ENCODE results near the gene ITPRIPL1. TPM values are rescaled to one million over a fixed set of nuclear protein-coding genes. Genes with fewer than 3 reads are reported as not detected.
A peak's percentile ranks its signal among the peaks of the same experiment; 100 is the strongest.

Gene ITPRIPL1
- total and polyA plus RNA-seq, 9 donors = 0.11 to 1.2 (median 0.46) TPM

DNA sequence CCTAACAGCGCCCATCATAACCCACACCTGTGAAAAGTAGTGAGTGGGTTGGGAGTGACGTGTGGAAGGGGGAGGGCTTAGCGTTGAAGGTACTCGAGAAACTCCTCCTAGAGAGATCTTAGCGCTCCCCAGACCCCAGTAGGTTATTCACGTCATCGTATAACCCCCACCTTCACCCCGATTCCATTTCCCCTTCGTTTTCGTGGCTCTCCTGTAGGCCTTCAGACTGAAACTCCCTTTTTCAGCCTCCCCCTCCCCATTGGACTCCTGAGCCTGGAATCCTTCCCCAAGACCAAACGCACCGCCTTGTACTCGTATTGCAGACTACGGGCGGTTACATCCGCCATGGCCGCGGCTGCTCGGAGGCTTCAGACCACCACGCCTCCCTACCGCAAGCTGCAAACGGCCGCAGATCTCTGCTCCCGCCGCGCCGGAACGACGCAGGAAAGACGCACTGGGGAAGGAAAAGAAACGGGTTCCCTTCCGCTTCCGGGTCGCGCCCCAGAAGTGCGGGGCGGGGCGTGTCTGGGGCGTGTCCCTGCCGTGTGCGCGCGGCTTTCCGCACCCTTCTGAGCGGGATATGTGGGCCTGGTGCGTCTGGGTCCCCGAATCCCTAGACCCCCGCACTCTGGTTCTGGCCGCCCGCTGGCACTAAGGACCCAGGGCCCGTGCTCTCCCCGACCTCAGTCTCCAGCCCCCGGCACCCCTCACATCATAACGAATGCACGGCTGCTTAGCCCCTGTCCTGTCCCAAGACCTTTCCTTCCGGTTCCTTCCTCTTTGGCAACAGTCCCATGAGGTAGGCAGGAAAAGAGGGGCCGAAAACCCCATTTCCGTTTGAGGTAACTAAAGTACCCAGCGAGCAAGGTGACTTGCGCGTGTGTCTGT is 19.8 kb upstream of the ITPRIPL1 start, which contains the start of gene SNRNP200:
Gene SNRNP200, minus strand, starts transcription at position 456 of the 888 bp plus-strand sequence. Its CDS starts 109 bp downstream, at position 347.
- H3K4me1 ChIP-seq (ENCODE audit: insufficient read depth) = peaks cover 8% of the 10 kb centered on the region
- H3K9me3 ChIP-seq = no peaks in the 10 kb centered on the region
- H3K27ac ChIP-seq = peak within 1 kb of the TSS in 1 of 2 donors; percentile 70
- no peaks in the 10 kb centered on the region for H3K36me3 ChIP-seq
- H3K27me3 ChIP-seq = no peaks in the 10 kb centered on the region
- peak; percentile 81 to 91 (median 85) for DNase-seq
- WGBS, 3 donors = 0 to 1% (median 1%) methylated on average over 58 to 61 of the region's 61 CpGs
- intact Hi-C loops (cut with DNase I) = loop anchor here in 1 of 4 donors (2.0 kb wide), 1 partner anchor 39 kb away; the partner anchor contains the start of gene CIAO1
- peak within 1 kb of the TSS; percentile 71 for H3K4me3 ChIP-seq
- TF ChIP-seq, protein P1, sequence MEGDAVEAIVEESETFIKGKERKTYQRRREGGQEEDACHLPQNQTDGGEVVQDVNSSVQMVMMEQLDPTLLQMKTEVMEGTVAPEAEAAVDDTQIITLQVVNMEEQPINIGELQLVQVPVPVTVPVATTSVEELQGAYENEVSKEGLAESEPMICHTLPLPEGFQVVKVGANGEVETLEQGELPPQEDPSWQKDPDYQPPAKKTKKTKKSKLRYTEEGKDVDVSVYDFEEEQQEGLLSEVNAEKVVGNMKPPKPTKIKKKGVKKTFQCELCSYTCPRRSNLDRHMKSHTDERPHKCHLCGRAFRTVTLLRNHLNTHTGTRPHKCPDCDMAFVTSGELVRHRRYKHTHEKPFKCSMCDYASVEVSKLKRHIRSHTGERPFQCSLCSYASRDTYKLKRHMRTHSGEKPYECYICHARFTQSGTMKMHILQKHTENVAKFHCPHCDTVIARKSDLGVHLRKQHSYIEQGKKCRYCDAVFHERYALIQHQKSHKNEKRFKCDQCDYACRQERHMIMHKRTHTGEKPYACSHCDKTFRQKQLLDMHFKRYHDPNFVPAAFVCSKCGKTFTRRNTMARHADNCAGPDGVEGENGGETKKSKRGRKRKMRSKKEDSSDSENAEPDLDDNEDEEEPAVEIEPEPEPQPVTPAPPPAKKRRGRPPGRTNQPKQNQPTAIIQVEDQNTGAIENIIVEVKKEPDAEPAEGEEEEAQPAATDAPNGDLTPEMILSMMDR (IDR thresholded peaks at IDR 0.05) = peak in 1 of 3 donors; percentile 6
- TF ChIP-seq EP300 (IDR thresholded peaks at IDR 0.05) (no peak), POLR2A (IDR thresholded peaks at IDR 0.05) (peak; percentile 82)

DNA sequence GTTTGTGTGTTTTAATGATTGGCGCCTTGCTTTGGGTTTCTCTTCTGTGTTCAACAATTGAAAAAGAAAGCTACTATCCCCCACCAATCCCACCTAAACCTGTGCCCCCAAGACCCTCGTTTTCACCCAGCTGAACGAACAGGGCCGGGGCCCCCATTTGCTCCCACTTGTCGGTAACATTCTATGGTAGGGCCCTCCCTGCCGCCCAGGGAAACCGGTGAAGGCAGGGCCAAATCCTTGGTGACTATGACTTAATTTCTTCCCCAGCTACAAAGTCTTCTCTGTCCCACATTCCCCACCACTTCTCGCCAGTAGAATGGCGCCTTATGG is 19.2 kb upstream of the ITPRIPL1 start:
- H3K27ac ChIP-seq = peak overlapping the region in 1 of 2 donors; percentile 70
- TF ChIP-seq EP300 (IDR thresholded peaks at IDR 0.05) (no peak), POLR2A (IDR thresholded peaks at IDR 0.05) (no peak)
- TF ChIP-seq, protein P1 (IDR thresholded peaks at IDR 0.05) = no peak
- DNase-seq = no peak
- no peaks in the 10 kb centered on the region for H3K36me3 ChIP-seq
- no peaks in the 10 kb centered on the region for H3K9me3 ChIP-seq
- intact Hi-C loops (cut with DNase I) = loop anchor here in 2 of 4 donors (2.0 kb wide), 2 partner anchors 39 to 201 kb away; partner anchors contain the start of gene CIAO1 (in 1 of the 2)
- no peaks in the 10 kb centered on the region for H3K27me3 ChIP-seq
- H3K4me1 ChIP-seq (ENCODE audit: insufficient read depth) = peaks cover 8% of the 10 kb centered on the region
- 12 to 23% (median 14%) methylated on average over 9 of the region's 9 CpGs for WGBS, 3 donors
- H3K4me3 ChIP-seq = peak overlapping the region; percentile 71

DNA sequence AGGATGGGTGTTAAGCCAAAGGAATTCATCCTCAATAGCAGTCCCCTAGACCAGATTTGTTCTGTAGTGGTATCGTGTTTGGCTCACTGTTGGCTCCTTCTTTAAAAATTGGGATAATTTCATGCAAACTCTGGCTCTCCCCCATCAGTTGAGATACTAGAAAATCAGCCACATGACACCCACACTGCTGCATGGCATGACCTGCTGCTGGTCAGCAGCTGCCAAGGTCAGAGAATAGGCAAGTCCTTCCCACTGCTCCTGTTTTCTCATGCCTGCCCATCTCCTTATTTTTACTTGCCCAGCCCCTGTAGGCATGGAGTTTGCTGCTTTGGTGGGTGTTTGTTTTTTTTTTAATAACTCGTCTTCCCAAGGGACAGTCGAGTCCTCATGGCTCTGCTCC is 18.7 kb upstream of the ITPRIPL1 start:
- no peak overlapping the region for H3K4me3 ChIP-seq
- WGBS, 3 donors = 77 to 82% (median 80%) methylated on average over 3 of the region's 3 CpGs
- no peaks in the 10 kb centered on the region for H3K27me3 ChIP-seq
- peaks cover 8% of the 10 kb centered on the region for H3K4me1 ChIP-seq (ENCODE audit: insufficient read depth)
- H3K36me3 ChIP-seq = no peaks in the 10 kb centered on the region
- H3K9me3 ChIP-seq = no peaks in the 10 kb centered on the region
- H3K27ac ChIP-seq = no peak overlapping the region
- TF ChIP-seq EP300 (IDR thresholded peaks at IDR 0.05) (no peak), POLR2A (IDR thresholded peaks at IDR 0.05) (no peak)
- TF ChIP-seq, protein P1 (IDR thresholded peaks at IDR 0.05) = no peak
- intact Hi-C loops (cut with DNase I) = loop anchor here in 1 of 4 donors (2.0 kb wide), 1 partner anchor 200 kb away; no protein-coding TSS in a partner anchor
- DNase-seq = no peak

DNA sequence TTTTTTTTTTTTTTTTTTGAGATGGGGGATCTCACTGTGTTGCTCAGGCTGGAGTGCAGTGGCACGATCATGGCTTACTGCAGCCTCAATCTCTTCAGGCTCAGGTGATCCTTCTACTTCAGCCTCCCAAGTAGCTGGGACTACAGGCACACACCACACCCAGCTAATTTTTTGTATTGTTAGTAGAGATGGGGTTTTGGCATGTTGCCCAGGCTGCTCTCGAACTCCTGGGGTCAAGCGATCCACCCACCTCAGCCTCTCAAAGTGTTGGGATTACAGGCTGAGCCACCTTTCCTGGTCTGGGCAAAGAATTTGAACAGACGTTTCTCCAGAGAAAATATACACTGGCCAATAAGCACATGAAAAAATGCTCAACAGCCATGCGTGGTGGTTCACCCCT is 16.9 kb upstream of the ITPRIPL1 start:
- Histone ChIP-seq H3K27me3 (no peaks in the 10 kb centered on the region), H3K4me1 (ENCODE audit: insufficient read depth) (peaks cover 6% of the 10 kb centered on the region), H3K36me3 (no peaks in the 10 kb centered on the region), H3K4me3 (no peak overlapping the region), H3K9me3 (no peaks in the 10 kb centered on the region), H3K27ac (no peak overlapping the region)
- intact Hi-C loops (cut with DNase I) = no loop called here
- 72 to 77% (median 73%) methylated on average over 5 of the region's 5 CpGs for WGBS, 3 donors
- no peak for DNase-seq
- no peak for TF ChIP-seq POLR2A (IDR thresholded peaks at IDR 0.05)
- TF ChIP-seq, protein P1 (IDR thresholded peaks at IDR 0.05) = no peak
- no peak for TF ChIP-seq EP300 (IDR thresholded peaks at IDR 0.05)

All from ovary (tissue), 9 donors.